IMR-90 (cell line): ENCODE results near the gene SLC5A10. TPM values are rescaled to one million over a fixed set of nuclear protein-coding genes. Genes with fewer than 3 reads are reported as not detected.

Source experiments
- ATAC-seq: fragments of 200-7000 bp; cut with Tn5 transposase; 2 replicates; pipeline ENCODE4 v1.9.1; 2020; ENCODE audit warnings: low read depth, mild to moderate bottlenecking, moderate library complexity
- BruUV-seq: library from RNA; stranded (reverse); fragments of 400-500 nt; replicated peaks from 2 replicates; lab custom pipeline; 2021; lab: Mats Ljungman, UMichigan
- CTCF ChIA-PET: fragments of 300-600 bp; formaldehyde crosslinking; extraction: SDS; loops from one replicate; lab custom pipeline; 2021; ENCODE audit warnings: antibody characterized with exemption; lab: Yijun Ruan, JAX
- POLR2A ChIA-PET: fragments of 300-600 bp; sonication (Branson Sonifier 250); formaldehyde crosslinking; loops from one replicate; lab custom pipeline; 2022; ENCODE audit warnings: antibody characterized with exemption; ENCODE audit not compliant: unreplicated experiment; lab: Charles Lee
- DNase-seq: peaks from one replicate; pipeline ENCODE4 v3.0.0; 2013
- H2AFZ ChIP-seq: replicated peaks from 2 replicates; pipeline ENCODE3; 2013; ENCODE audit warnings: low read length, mild to moderate bottlenecking; ENCODE audit not compliant: poor library complexity
- H2AK5ac ChIP-seq: 2 replicates; pipeline ENCODE4 v1.6.1; 2013; ENCODE audit warnings: low read depth, low read length, inconsistent platforms
- H2AK9ac ChIP-seq: replicated peaks from 2 replicates; pipeline ENCODE3; 2013; ENCODE audit warnings: mild to moderate bottlenecking, low read depth, low read length, moderate library complexity; ENCODE audit not compliant: poor library complexity
- H2BK120ac ChIP-seq: 2 replicates; pipeline ENCODE4 v1.6.1; 2013; ENCODE audit warnings: low read depth, low read length, inconsistent platforms
- H2BK15ac ChIP-seq: 3 replicates; pipeline ENCODE4 v1.6.1; 2013; ENCODE audit warnings: low read depth, low read length, inconsistent platforms
- H2BK20ac ChIP-seq: 2 replicates; pipeline ENCODE4 v1.6.1; 2013; ENCODE audit warnings: low read depth, mild to moderate bottlenecking, inconsistent platforms, low read length, moderate library complexity
- H2BK5ac ChIP-seq: 2 replicates; pipeline ENCODE4 v1.6.1; 2013; ENCODE audit warnings: mild to moderate bottlenecking, low read depth, low read length, inconsistent platforms; ENCODE audit not compliant: poor library complexity, severe bottlenecking
- H3K14ac ChIP-seq: replicated peaks from 2 replicates; pipeline ENCODE4 v1.6.1; 2013; ENCODE audit warnings: low read depth, low read length, inconsistent platforms
- H3K18ac ChIP-seq: 2 replicates; pipeline ENCODE4 v1.6.1; 2013; ENCODE audit warnings: low read depth, low read length, control low read depth
- H3K23ac ChIP-seq: 2 replicates; pipeline ENCODE4 v1.6.1; 2013; ENCODE audit warnings: low read depth, low read length, inconsistent platforms
- H3K27ac ChIP-seq: 2 replicates; pipeline ENCODE4 v1.5.1; 2013; ENCODE audit warnings: mild to moderate bottlenecking, control low read depth, low read length; ENCODE audit not compliant: insufficient read depth
- H3K27me3 ChIP-seq: 2 replicates; pipeline ENCODE4 v1.6.1; 2013; ENCODE audit warnings: low read length; ENCODE audit not compliant: control insufficient read depth, insufficient read depth
- H3K36me3 ChIP-seq: 2 replicates; pipeline ENCODE4 v1.6.1; 2013; ENCODE audit warnings: low read length, mixed read lengths; ENCODE audit not compliant: control insufficient read depth, insufficient read depth
- H3K4ac ChIP-seq: 2 replicates; pipeline ENCODE4 v1.6.1; 2013; ENCODE audit warnings: low read depth, low read length, inconsistent platforms
- H3K4me1 ChIP-seq: 2 replicates; pipeline ENCODE4 v1.6.1; 2013; ENCODE audit warnings: low read length, mixed read lengths; ENCODE audit not compliant: control insufficient read depth, insufficient read depth
- H3K4me2 ChIP-seq: 2 replicates; pipeline ENCODE4 v1.6.1; 2013; ENCODE audit warnings: low read depth, mild to moderate bottlenecking, control low read depth, low read length, moderate library complexity
- H3K4me3 ChIP-seq: 2 replicates; pipeline ENCODE4 v1.5.1; 2013; ENCODE audit warnings: low read depth, mild to moderate bottlenecking, control low read depth, low read length, moderate library complexity; ENCODE audit not compliant: insufficient read depth
- H3K56ac ChIP-seq: 2 replicates; pipeline ENCODE4 v1.6.1; 2013; ENCODE audit warnings: low read length, inconsistent platforms; ENCODE audit not compliant: insufficient read depth; ENCODE audit errors: extremely low read depth
- H3K79me1 ChIP-seq, 2 experiments: 2 replicates each; pipeline ENCODE4 v1.6.1; 2013; ENCODE audit warnings: low read length in 2 of 2, inconsistent platforms in 1 of 2, low read depth in 1 of 2
- H3K9ac ChIP-seq: 2 replicates; pipeline ENCODE4 v1.6.1; 2013; ENCODE audit warnings: low read depth, low read length, control low read depth
- H3K9me1 ChIP-seq: 2 replicates; pipeline ENCODE4 v1.6.1; 2013; ENCODE audit warnings: low read length, inconsistent platforms; ENCODE audit not compliant: insufficient read depth
- H3K9me3 ChIP-seq: 2 replicates; pipeline ENCODE4 v1.6.1; 2013; ENCODE audit warnings: low read length; ENCODE audit not compliant: control insufficient read depth, insufficient read depth
- H4K20me1 ChIP-seq: 2 replicates; pipeline ENCODE4 v1.6.1; 2013; ENCODE audit warnings: low read length, inconsistent platforms; ENCODE audit not compliant: insufficient read depth
- H4K5ac ChIP-seq: 2 replicates; pipeline ENCODE4 v1.6.1; 2013; ENCODE audit warnings: mild to moderate bottlenecking, low read depth, low read length, control low read depth
- H4K8ac ChIP-seq, 2 experiments: 2 replicates each; pipeline ENCODE4 v1.6.1; 2013; ENCODE audit warnings: low read depth in 2 of 2, low read length in 2 of 2, control low read depth in 1 of 2, inconsistent platforms in 1 of 2
- H4K91ac ChIP-seq: 2 replicates; pipeline ENCODE4 v1.6.1; 2013; ENCODE audit warnings: low read depth, low read length, inconsistent platforms; ENCODE audit not compliant: insufficient read depth
- BHLHE40 ChIP-seq: fragments of 150-350 bp; IDR thresholded peaks from 2 replicates; pipeline ENCODE4 v1.6.1; 2016; ENCODE audit warnings: mild to moderate bottlenecking, low read depth, low read length
- CHD1 ChIP-seq: IDR thresholded peaks from 2 replicates; pipeline ENCODE4 v1.6.1; 2012; ENCODE audit warnings: low read depth, low read length, improper control_type of control experiment
- FOS ChIP-seq: fragments of 150-350 bp; IDR thresholded peaks from 2 replicates; pipeline ENCODE4 v1.6.1; 2016; ENCODE audit warnings: low read depth, low read length
- MAFK ChIP-seq: IDR thresholded peaks from 2 replicates; pipeline ENCODE4 v1.6.1; 2012; ENCODE audit warnings: low read depth, low read length, improper control_type of control experiment
- MAZ ChIP-seq: IDR thresholded peaks from 2 replicates; pipeline ENCODE4 v1.6.1; 2012; ENCODE audit warnings: low read depth, mild to moderate bottlenecking, low read length, improper control_type of control experiment, moderate library complexity, borderline replicate concordance
- MXI1 ChIP-seq: IDR thresholded peaks from 2 replicates; pipeline ENCODE4 v1.6.1; 2012; ENCODE audit warnings: low read depth, mild to moderate bottlenecking, low read length, moderate library complexity, borderline replicate concordance
- NFE2L2 ChIP-seq: fragments of 150-350 bp; IDR thresholded peaks from 2 replicates; pipeline ENCODE4 v1.6.1; 2016; ENCODE audit warnings: low read depth, mild to moderate bottlenecking, low read length
- POLR2A ChIP-seq: IDR thresholded peaks from 2 replicates; pipeline ENCODE4 v1.6.1; 2012; ENCODE audit warnings: mild to moderate bottlenecking, low read depth, low read length
- RCOR1 ChIP-seq: IDR thresholded peaks from 2 replicates; pipeline ENCODE4 v1.6.1; 2012; ENCODE audit warnings: mild to moderate bottlenecking, low read length, improper control_type of control experiment; ENCODE audit not compliant: insufficient replicate concordance
- SMC3 ChIP-seq: fragments of 150-350 bp; IDR thresholded peaks from 2 replicates; pipeline ENCODE4 v1.6.1; 2016; ENCODE audit warnings: low read depth, mild to moderate bottlenecking, antibody characterized with exemption, low read length, moderate library complexity
- WGBS, 2 experiments: methylation state at CpG; one replicate each; pipeline versions ENCODE4 v1.1.5 to v1.1.7; 2013; ENCODE audit warnings: missing lambda C conversion rate in 2 of 2; ENCODE audit not compliant: insufficient read length in 1 of 2; ENCODE audit errors: extremely low coverage in 2 of 2; 5-methylcytosine and 5-hydroxymethylcytosine counted together
- dilution Hi-C: fragments of 300-500 bp; cut with HindIII; formaldehyde crosslinking; loops from one replicate; pipeline ENCODE4 v1.14.3; 2018; ENCODE audit warnings: low sequenced_read_pairs; ENCODE audit not compliant: unreplicated experiment
- in situ Hi-C: fragments of 300-500 bp; cut with MboI; formaldehyde crosslinking; loops from 3 replicates; pipeline ENCODE4 v1.14.3; 2019; ENCODE audit warnings: low sequenced_read_pairs, inconsistent platforms, mixed read lengths
- intact Hi-C: fragments of 100-400 bp; cut with micrococcal nuclease; formaldehyde crosslinking; loops from 2 replicates; pipeline ENCODE4 v1.10.0; 2022
- polyA plus RNA-seq, 3 experiments: library from polyadenylated mRNA; depleted of rRNA; stranded (reverse); fragments of >200 nt; gene quantifications; 2 replicates each; pipeline ENCODE4 v1.2.3, GENCODE V29; 2012; ENCODE audit warnings: low replicate concordance in 1 of 3
- total RNA-seq: library from RNA; depleted of rRNA; stranded (reverse); fragments of >200 nt; gene quantifications from 2 replicates; pipeline ENCODE4 v1.2.3, GENCODE V29; 2012
- TF ChIP-seq, protein P1 (sequence below): conservative IDR thresholded peaks from 2 replicates; pipeline ENCODE4 v1.5.1; 2012; ENCODE audit warnings: mild to moderate bottlenecking, low read depth, low read length, improper control_type of control experiment
- TF ChIP-seq, protein P2 (sequence below): fragments of 150-350 bp; IDR thresholded peaks from 2 replicates; pipeline ENCODE4 v1.6.1; 2016; ENCODE audit warnings: low read depth, mild to moderate bottlenecking, low read length, moderate library complexity, borderline replicate concordance
- TF ChIP-seq, protein P3 (sequence below): fragments of 150-350 bp; IDR thresholded peaks from 2 replicates; pipeline ENCODE4 v1.6.1; 2017; ENCODE audit warnings: mild to moderate bottlenecking, antibody characterized with exemption, low read length, low read depth

Gene SLC5A10
- total and polyA plus RNA-seq, 2 of the 4 experiments (the other 2 are of a cell fraction) = not detected

DNA sequence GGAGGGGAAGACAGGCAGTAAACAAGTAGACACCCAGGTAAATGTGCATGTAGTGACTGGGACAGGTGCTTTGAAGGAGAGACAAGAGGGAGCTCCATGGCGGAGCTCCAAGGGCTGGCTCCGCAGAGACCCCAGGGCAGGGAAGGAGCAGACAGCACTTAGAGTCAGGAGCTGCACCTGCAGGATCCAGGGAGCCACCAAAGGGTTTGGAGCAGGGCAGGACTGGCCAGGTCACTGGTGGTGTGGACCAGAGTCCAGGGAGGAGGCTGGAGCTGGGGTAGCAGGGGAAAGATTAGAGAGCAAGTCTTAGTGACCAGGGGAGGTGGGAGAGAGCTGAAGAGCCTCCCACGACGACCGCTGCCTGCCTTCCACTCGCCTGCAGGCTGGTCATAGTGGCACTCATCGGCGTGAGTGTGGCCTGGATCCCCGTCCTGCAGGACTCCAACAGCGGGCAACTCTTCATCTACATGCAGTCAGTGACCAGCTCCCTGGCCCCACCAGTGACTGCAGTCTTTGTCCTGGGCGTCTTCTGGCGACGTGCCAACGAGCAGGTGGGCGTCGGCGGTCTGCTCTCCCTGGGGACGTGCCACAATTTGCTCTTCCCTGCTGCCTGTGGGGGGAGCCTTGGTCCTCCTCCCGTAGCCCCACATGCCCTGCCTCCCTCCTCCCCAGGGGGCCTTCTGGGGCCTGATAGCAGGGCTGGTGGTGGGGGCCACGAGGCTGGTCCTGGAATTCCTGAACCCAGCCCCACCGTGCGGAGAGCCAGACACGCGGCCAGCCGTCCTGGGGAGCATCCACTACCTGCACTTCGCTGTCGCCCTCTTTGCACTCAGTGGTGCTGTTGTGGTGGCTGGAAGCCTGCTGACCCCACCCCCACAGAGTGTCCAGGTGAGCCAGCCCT lies 67.3 kb downstream of the SLC5A10 start (continued):
- TF ChIP-seq, protein P1, sequence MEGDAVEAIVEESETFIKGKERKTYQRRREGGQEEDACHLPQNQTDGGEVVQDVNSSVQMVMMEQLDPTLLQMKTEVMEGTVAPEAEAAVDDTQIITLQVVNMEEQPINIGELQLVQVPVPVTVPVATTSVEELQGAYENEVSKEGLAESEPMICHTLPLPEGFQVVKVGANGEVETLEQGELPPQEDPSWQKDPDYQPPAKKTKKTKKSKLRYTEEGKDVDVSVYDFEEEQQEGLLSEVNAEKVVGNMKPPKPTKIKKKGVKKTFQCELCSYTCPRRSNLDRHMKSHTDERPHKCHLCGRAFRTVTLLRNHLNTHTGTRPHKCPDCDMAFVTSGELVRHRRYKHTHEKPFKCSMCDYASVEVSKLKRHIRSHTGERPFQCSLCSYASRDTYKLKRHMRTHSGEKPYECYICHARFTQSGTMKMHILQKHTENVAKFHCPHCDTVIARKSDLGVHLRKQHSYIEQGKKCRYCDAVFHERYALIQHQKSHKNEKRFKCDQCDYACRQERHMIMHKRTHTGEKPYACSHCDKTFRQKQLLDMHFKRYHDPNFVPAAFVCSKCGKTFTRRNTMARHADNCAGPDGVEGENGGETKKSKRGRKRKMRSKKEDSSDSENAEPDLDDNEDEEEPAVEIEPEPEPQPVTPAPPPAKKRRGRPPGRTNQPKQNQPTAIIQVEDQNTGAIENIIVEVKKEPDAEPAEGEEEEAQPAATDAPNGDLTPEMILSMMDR = no peak

DNA sequence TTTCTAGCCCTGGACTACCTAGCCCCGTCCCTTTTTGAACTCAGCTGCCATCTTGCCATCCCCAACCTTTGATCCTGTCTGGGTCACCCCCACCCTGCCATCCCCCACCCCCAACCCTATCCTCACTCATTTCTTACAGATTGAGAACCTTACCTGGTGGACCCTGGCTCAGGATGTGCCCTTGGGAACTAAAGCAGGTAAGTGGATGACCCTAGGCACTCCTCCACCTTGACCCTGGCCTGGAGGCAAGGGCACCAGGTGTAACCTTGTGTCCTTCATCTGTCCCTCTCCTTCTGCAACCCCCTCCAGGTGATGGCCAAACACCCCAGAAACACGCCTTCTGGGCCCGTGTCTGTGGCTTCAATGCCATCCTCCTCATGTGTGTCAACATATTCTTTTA lies 68.1 kb downstream of the SLC5A10 start:
- Histone ChIP-seq H3K4me3 (no peak overlapping the region), H3K23ac (no peak overlapping the region), H2AFZ (no peak overlapping the region), H3K9me1 (peaks cover 5% of the 10 kb centered on the region; the same call in 1 of the 2 replicates), H4K20me1 (no peaks in the 10 kb centered on the region), H3K18ac (no peak overlapping the region), H3K27me3 (no peaks in the 10 kb centered on the region; the same call in 1 of the 2 replicates), H3K36me3 (no peaks in the 10 kb centered on the region), H4K8ac (no peak overlapping the region), H3K27ac (no peak overlapping the region), H3K79me1 (no peaks in the 10 kb centered on the region), H3K4me1 (no peaks in the 10 kb centered on the region), H2AK5ac (no peak overlapping the region), H3K4ac (no peak overlapping the region), H3K4me2 (no peak overlapping the region), H2AK9ac (no peak overlapping the region), H2BK120ac (no peak overlapping the region), H4K5ac (no peak overlapping the region), H2BK5ac (no peak overlapping the region), H2BK15ac (no peak overlapping the region), H4K91ac (no peak overlapping the region), H3K56ac (no peak overlapping the region), H3K9me3 (no peaks in the 10 kb centered on the region), H3K9ac (no peak overlapping the region), H2BK20ac (no peak overlapping the region), H3K14ac (no peak overlapping the region)
- ATAC-seq (no peak), DNase-seq (no peak)
- no TSS peak for BruUV-seq
- CTCF ChIA-PET = no interaction called here
- in situ Hi-C loops (no loop called here), intact Hi-C loops (no loop called here), dilution Hi-C loops (no loop called here)
- POLR2A ChIA-PET = no interaction called here
- whole genome bisulfite sequencing, 2 experiments = no CpG with 5 or more reads among the region's 3 CpGs
- TF ChIP-seq MXI1 (no peak), MAFK (no peak), RCOR1 (no peak), NFE2L2 (no peak), CHD1 (no peak), SMC3 (no peak), BHLHE40 (no peak), FOS (no peak), MAZ (no peak), POLR2A (no peak)
- TF ChIP-seq, protein P2, sequence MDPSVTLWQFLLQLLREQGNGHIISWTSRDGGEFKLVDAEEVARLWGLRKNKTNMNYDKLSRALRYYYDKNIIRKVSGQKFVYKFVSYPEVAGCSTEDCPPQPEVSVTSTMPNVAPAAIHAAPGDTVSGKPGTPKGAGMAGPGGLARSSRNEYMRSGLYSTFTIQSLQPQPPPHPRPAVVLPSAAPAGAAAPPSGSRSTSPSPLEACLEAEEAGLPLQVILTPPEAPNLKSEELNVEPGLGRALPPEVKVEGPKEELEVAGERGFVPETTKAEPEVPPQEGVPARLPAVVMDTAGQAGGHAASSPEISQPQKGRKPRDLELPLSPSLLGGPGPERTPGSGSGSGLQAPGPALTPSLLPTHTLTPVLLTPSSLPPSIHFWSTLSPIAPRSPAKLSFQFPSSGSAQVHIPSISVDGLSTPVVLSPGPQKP = no peak
- TF ChIP-seq, protein P3, sequence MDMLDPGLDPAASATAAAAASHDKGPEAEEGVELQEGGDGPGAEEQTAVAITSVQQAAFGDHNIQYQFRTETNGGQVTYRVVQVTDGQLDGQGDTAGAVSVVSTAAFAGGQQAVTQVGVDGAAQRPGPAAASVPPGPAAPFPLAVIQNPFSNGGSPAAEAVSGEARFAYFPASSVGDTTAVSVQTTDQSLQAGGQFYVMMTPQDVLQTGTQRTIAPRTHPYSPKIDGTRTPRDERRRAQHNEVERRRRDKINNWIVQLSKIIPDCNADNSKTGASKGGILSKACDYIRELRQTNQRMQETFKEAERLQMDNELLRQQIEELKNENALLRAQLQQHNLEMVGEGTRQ = no peak
